Skeletal muscle tissue (tissue), 4 donors: ENCODE data around the gene CD47. TPM values are rescaled to one million over a fixed set of nuclear protein-coding genes. Genes with fewer than 3 reads are reported as not detected.

Experiments used
- H3K27ac ChIP-seq: one replicate; pipeline ENCODE4 v1.7.0; 2013; ENCODE audit warnings: mild to moderate bottlenecking, low read depth, low read length, inconsistent platforms
- H3K27me3 ChIP-seq, 3 donors: one replicate each; pipeline ENCODE4 v1.7.0; 2013; ENCODE audit warnings: low read length in 3 of 3; ENCODE audit not compliant: control insufficient read depth in 3 of 3, insufficient read depth in 3 of 3
- H3K36me3 ChIP-seq, 3 donors: one replicate each; pipeline ENCODE4 v1.7.0; 2013; ENCODE audit warnings: low read length in 3 of 3; ENCODE audit not compliant: control insufficient read depth in 3 of 3, insufficient read depth in 3 of 3
- H3K4me1 ChIP-seq, 3 donors: one replicate each; pipeline ENCODE4 v1.7.0; 2013; ENCODE audit warnings: low read length in 3 of 3, mild to moderate bottlenecking in 3 of 3; ENCODE audit not compliant: control insufficient read depth in 3 of 3, insufficient read depth in 3 of 3
- H3K4me3 ChIP-seq, 3 donors: one replicate each; pipeline ENCODE4 v1.7.0; 2013; ENCODE audit warnings: low read length in 3 of 3
- H3K9ac ChIP-seq, 3 donors: one replicate each; pipeline ENCODE4 v1.7.0; 2013; ENCODE audit warnings: low read length in 3 of 3, mild to moderate bottlenecking in 3 of 3, moderate library complexity in 2 of 3, low read depth in 1 of 3
- H3K9me3 ChIP-seq, 3 donors: one replicate each; pipeline ENCODE4 v1.7.0; 2013; ENCODE audit warnings: low read length in 3 of 3; ENCODE audit not compliant: control insufficient read depth in 3 of 3
- total RNA-seq: library from RNA; depleted of rRNA; stranded (reverse); fragments of >200 nt; gene quantifications from one replicate; pipeline ENCODE4 v1.2.3, GENCODE V29; 2014
- donor health status: Osteomylitis.

CD47 gene
- total RNA-seq, 1 donor from 2014 or later = 52.7 TPM

DNA sequence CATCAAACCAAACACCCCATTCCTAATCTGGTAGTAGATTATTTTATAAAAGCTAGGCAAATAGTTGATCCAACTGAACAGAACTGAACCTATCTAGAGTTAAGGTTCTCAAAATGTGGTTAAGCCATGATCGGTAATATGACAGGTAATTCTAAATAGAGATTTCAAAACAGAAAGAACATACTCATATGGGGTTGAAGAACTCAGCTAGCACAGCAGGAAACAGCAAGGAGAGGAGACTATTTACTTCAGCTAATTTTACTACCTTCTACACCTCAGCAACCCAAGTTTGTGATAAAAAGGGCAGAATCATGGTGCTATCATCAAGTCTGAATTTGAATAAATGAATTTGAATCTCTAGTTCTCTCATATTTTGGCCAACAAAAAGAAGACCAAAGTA lies 11.8 kb downstream of the CD47 start:
- Histone ChIP-seq H3K27me3 (no peaks in the 10 kb centered on the region), H3K36me3 (peaks cover 0 to 4% (median 0%) of the 10 kb centered on the region in 3 donors), H3K27ac (no peak overlapping the region), H3K4me1 (no peaks in the 10 kb centered on the region), H3K9me3 (no peaks in the 10 kb centered on the region), H3K4me3 (no peak overlapping the region), H3K9ac (no peak overlapping the region)

DNA sequence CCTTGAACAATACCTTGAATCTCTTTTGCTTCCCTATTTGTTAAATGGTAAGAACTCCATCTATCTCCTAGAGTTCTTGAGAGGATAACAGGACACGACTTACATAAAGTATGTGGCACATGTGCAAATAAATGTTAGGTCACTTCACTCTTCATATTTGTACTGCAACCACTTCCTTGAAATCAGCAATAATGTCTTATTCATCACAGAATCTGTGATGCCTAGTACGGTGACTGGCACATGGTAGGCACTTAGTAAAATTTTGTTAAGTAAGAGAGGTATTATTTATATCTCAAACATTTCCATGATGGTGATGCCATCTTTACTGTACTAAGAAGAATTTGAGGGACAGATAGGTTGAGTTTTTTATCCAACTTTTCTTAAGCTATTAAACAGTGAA lies 14.3 kb downstream of the CD47 start:
- H3K27ac ChIP-seq = no peak overlapping the region
- H3K27me3 ChIP-seq = no peaks in the 10 kb centered on the region
- H3K4me3 ChIP-seq = no peak overlapping the region
- H3K9ac ChIP-seq = no peak overlapping the region
- H3K9me3 ChIP-seq = no peaks in the 10 kb centered on the region
- H3K4me1 ChIP-seq = no peaks in the 10 kb centered on the region
- H3K36me3 ChIP-seq = peaks cover 0 to 4% (median 0%) of the 10 kb centered on the region in 3 donors

DNA sequence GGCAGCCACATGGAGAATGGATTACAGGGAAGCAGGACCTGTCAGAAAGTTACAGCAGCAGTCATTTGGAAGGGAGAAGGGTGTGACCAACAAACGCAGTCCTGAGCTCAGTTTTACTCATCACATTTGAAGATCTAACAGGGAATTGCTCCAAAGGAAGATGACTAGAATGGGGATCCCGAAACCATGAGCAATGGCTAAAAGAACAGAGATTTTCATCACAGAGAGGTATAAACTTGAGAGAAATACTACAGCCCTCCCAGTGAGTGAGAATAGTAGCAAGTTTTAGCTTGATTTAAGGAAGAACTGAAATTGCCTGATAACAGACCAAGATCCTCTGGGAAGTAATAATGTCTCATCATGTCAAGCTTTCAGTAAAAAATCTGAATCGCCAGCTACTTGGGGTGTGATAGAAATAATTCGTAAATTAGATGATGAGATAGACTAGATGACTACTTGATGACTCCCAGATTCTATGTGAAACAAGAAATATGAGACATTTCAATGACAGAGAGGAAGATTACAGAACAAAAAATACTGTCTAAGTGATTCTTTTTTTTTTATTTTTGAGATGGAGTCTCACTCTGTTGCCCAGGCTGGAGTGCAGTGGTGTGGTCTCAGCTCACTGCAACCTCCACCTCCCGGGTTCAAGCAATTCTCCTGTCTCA lies 16.9 kb downstream of the CD47 start:
- Histone ChIP-seq H3K9me3 (no peaks in the 10 kb centered on the region), H3K9ac (no peak overlapping the region), H3K4me1 (no peaks in the 10 kb centered on the region), H3K27me3 (no peaks in the 10 kb centered on the region), H3K27ac (no peak overlapping the region), H3K4me3 (no peak overlapping the region), H3K36me3 (peaks cover 0 to 4% (median 4%) of the 10 kb centered on the region in 3 donors)

DNA sequence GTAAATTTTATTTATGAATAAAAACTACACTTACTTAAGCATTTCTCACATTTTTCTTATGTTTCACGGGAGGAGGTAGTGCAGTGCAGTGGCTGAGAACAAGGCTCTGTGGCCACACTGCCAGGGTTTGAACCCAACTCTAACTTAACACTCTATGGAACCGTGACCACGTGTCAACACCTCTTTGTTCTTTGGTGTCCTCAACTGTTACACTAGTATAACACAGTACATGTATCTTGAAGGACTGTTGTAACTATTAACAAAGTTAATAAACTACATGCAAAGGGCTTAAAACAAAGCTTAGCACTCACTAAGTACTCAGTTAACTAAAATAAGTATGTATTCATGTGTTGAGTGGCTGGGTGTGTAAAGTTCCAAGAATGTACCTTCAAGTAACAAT lies 19.5 kb downstream of the CD47 start:
- H3K9me3 ChIP-seq = no peaks in the 10 kb centered on the region
- no peak overlapping the region for H3K27ac ChIP-seq
- no peaks in the 10 kb centered on the region for H3K27me3 ChIP-seq
- peaks cover 0 to 5% (median 0%) of the 10 kb centered on the region in 3 donors for H3K4me1 ChIP-seq
- no peak overlapping the region for H3K4me3 ChIP-seq
- peaks cover 0 to 4% (median 0%) of the 10 kb centered on the region in 3 donors for H3K36me3 ChIP-seq
- H3K9ac ChIP-seq = no peak overlapping the region

DNA sequence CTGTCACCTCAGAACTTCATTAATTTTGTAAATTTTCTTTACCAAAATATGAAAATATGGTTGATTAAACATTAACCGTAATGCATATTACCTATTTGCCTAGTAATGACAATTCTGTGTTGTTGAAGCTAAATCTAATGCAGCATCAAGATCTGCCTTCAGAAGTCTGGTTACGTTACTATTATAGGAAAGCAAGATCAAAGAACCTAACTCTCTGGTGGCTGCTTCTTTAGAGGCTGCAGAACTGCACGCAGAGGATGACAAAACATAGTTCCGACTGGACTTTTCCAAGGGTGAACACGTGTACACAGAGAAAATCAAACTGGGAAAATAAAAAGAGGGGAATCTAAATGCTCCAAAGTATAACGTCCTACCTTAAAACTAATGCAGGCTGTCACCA lies 20.5 kb downstream of the CD47 start:
- Histone ChIP-seq H3K27ac (no peak overlapping the region), H3K36me3 (peaks cover 0 to 4% (median 0%) of the 10 kb centered on the region in 3 donors), H3K4me3 (no peak overlapping the region), H3K4me1 (peaks cover 0 to 5% (median 0%) of the 10 kb centered on the region in 3 donors), H3K9me3 (no peaks in the 10 kb centered on the region), H3K27me3 (no peaks in the 10 kb centered on the region), H3K9ac (no peak overlapping the region)

DNA sequence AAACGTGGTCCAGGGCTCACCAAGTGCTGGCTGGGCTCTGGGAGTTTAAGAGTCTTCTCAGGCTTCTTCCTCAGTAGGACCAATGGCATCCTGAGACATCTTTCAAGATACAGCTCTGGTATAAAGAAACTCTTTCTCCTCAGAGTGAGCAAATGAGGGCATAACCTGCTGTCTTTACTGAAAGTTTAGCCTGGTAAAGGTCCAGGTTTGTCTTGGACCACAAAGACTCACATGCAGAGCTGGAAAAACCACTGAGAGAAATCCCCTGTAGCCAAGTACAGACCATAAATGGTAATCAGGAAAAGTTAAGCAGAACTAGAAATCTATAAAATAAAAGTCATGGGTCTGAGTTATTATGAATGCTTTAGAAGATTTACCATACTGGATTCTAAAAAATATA lies 23.1 kb downstream of the CD47 start:
- Histone ChIP-seq H3K27me3 (no peaks in the 10 kb centered on the region), H3K4me1 (peaks cover 0 to 5% (median 0%) of the 10 kb centered on the region in 3 donors), H3K27ac (no peak overlapping the region), H3K9ac (no peak overlapping the region), H3K36me3 (peaks cover 0 to 4% (median 0%) of the 10 kb centered on the region in 3 donors), H3K9me3 (no peaks in the 10 kb centered on the region), H3K4me3 (no peak overlapping the region)

DNA sequence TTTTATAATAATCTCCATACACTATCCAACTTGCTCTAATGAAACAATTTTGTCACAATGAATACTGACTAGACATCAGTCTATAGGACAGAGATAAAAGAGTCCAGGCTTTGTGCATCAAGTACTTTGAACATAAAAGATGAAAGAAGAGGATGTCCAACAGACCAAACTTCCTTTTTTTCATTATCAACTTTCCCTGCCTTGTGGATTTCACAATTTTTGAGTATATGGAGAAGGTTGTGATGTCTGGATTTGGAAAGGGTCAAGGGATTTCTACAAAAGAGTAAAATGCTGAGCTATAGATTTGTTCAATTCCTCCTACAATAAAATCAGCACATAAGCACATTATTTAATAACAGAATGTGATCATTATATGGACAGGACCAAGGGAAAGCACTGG lies 25.7 kb downstream of the CD47 start:
- Histone ChIP-seq H3K27ac (no peak overlapping the region), H3K27me3 (no peaks in the 10 kb centered on the region), H3K36me3 (peaks cover 4 to 6% (median 5%) of the 10 kb centered on the region in 3 donors), H3K4me1 (peaks cover 0 to 5% (median 0%) of the 10 kb centered on the region in 3 donors), H3K9me3 (no peaks in the 10 kb centered on the region), H3K9ac (no peak overlapping the region), H3K4me3 (no peak overlapping the region)

DNA sequence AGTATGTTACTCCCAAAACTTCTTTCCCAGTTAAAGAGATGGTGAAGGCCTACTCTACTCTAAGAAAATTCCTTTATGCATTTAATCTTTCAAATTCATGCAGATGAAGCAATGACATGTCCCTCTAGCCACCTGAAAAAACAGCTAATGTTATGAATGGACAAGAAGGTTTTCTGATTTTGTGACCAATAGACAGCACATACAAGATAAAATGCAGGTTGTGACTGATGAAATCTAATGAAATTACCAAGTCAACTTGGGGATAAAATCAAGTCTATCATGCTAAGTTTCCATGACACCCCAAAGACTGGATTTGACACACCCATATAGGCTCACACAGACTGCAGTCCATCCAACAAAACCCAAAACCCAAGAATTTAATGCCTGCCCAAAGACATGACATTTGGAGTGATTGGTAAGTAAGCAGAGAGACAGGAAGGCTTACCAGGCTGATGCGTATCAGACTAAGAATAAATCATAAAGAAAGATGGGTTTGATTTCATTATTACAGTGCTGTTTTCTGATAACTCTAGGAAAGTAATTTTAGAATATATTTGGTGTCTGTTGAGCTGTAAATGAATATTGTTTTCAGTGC lies 26.4 kb downstream of the CD47 start:
- Histone ChIP-seq H3K9ac (no peak overlapping the region), H3K4me3 (no peak overlapping the region), H3K9me3 (no peaks in the 10 kb centered on the region), H3K27ac (no peak overlapping the region), H3K36me3 (peaks cover 4 to 10% (median 6%) of the 10 kb centered on the region in 3 donors), H3K27me3 (no peaks in the 10 kb centered on the region), H3K4me1 (peaks cover 0 to 5% (median 0%) of the 10 kb centered on the region in 3 donors)

DNA sequence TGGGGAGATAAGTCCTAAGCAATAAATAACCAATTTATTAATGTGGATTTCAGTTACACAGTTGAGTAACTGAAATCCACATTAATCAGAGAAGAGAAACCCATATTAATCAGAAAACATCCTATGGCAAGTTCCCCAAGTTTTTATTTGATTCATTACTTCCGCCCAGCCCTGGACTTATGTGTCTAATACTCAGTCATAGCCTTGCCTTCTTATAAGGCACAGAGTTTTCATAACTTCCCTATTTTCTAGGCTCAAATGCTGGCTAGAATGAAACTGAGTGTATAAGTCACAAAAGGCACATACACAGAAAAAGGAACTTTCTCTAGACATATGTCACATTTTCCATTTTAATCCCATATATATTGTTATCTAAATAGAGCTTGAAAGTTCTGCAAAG lies 28.8 kb downstream of the CD47 start:
- H3K27ac ChIP-seq = no peak overlapping the region
- H3K4me3 ChIP-seq = no peak overlapping the region
- H3K36me3 ChIP-seq = peaks cover 4 to 17% (median 14%) of the 10 kb centered on the region in 3 donors
- no peaks in the 10 kb centered on the region for H3K27me3 ChIP-seq
- no peak overlapping the region for H3K9ac ChIP-seq
- H3K4me1 ChIP-seq = no peaks in the 10 kb centered on the region
- H3K9me3 ChIP-seq = no peaks in the 10 kb centered on the region

DNA sequence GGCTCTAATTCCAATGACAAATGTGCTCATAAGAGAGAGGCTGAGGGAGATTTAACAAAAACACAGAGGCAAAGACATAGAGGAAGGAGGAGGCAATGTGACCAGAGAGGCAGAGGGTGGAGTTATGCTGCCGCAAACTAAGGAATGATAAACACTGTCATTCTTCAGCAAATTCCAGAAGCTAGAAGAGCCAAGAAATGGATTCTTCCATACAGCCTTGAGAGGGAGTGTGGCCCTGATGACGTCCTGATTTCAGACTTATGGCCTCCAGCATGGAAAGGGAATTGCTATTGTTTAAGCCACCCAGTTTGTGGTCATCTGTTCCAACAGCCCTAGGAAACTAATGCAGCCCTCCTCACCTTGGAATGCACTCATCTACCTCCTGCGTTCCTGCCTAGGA lies 30.5 kb downstream of the CD47 start:
- Histone ChIP-seq H3K9ac (no peak overlapping the region), H3K27me3 (no peaks in the 10 kb centered on the region), H3K9me3 (no peaks in the 10 kb centered on the region), H3K27ac (no peak overlapping the region), H3K4me3 (no peak overlapping the region), H3K36me3 (peaks cover 4 to 21% (median 14%) of the 10 kb centered on the region in 3 donors), H3K4me1 (no peaks in the 10 kb centered on the region)
